ENCODE data around the gene PAK1. TPM values are rescaled to one million over a fixed set of nuclear protein-coding genes. Genes with fewer than 3 reads are reported as not detected.

Gene PAK1
- total and polyA plus RNA-seq, 2 donors (not counting 1 experiment from before 2014, with no cell fraction given), result 11.9 to 23.4 TPM

DNA sequence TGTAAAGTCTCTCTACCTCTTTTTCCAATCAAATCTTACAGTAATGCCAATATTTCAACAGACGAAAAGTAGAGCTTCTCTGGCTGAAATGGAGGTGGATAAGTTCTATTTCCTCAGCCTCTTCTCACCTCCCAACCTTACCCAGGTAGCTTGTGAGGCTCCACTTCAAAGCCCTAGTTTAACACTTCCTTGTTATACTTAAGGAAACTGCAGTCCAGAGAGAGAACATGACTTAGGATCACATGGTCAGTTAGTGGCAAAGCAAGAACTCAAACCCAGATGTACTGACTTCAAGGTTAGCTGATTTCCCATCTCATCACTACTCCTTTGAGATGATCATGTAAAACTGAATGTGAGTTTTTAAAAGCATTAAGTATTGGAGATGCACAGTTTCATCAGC, 32.5 kb downstream of the PAK1 start:
- Histone ChIP-seq H3K36me3 (replicated peaks in 1 of 2; ENCODE audit: control extremely low read depth in 1 of 2, control insufficient read depth in 1 of 2, extremely low read depth in 1 of 2, insufficient read depth in 2 of 2, low read length in 1 of 2) (no peaks in the 10 kb centered on the region), H3K4me1 (ENCODE audit: control insufficient read depth in 2 of 2, insufficient read depth in 2 of 2, low read length in 2 of 2) (peaks cover 3% of the 10 kb centered on the region in 2 donors), H3K4me2 (replicated peaks; ENCODE audit: low read depth, low read length, poor library complexity, severe bottlenecking) (no peak overlapping the region), H3K79me2 (ENCODE audit: control insufficient read depth, insufficient read depth, low read length) (no peaks in the 10 kb centered on the region), H4K20me1 (ENCODE audit: control insufficient read depth, insufficient read depth, low read length, poor library complexity, severe bottlenecking) (no peaks in the 10 kb centered on the region), H3K9me3 (ENCODE audit: control extremely low read depth in 1 of 3, control insufficient read depth in 2 of 3, insufficient read depth in 1 of 3, low read length in 2 of 3) (no peaks in the 10 kb centered on the region), H3K27ac (ENCODE audit: low read length in 2 of 2) (no peak overlapping the region), H3K27me3 (replicated peaks in 1 of 4; ENCODE audit: control extremely low read depth in 1 of 4, control insufficient read depth in 3 of 4, insufficient read depth in 4 of 4, low read length in 3 of 4) (no peaks in the 10 kb centered on the region), H3K4me3 (ENCODE audit: control extremely low read depth in 1 of 5, extremely low read depth in 1 of 5, insufficient read depth in 1 of 5, low read depth in 2 of 5, low read length in 4 of 5) (no peak overlapping the region), H2AFZ (ENCODE audit: insufficient read depth, low read depth, low read length, poor library complexity, severe bottlenecking) (no peak overlapping the region), H3K9ac (ENCODE audit: low read length) (no peak overlapping the region)
- H3K4me3 Mint-ChIP-seq, result no peak overlapping the region
- H3K27ac Mint-ChIP-seq, result no peak overlapping the region
- no peak for ATAC-seq (ENCODE audit: low read depth)
- TF ChIP-seq EZH2 (IDR thresholded peaks at IDR 0.05; ENCODE audit: borderline replicate concordance, insufficient read depth, low read depth, low read length, poor library complexity, severe bottlenecking), result no peak
- TF ChIP-seq CTCF (IDR thresholded peaks at IDR 0.05), result no peak
- peaks cover 5% of the 10 kb centered on the region for H3K27me3 Mint-ChIP-seq
- no peak for DNase-seq
- intact Hi-C loops (cut with micrococcal nuclease), result no loop called here
- ChIA-PET POLR2A (no interaction called here), CTCF (no interaction called here)
- H3K9me3 Mint-ChIP-seq (ENCODE audit: insufficient read depth), result no peaks in the 10 kb centered on the region
- H3K4me1 Mint-ChIP-seq, result peaks cover 9% of the 10 kb centered on the region
- no CpG with 5 or more reads among the region's 1 CpG for WGBS (ENCODE audit: insufficient coverage)

GRCh38 chr11:77440678-77441077, 33.2 kb downstream of the PAK1 start:
- Histone ChIP-seq H3K79me2 (ENCODE audit: control insufficient read depth, insufficient read depth, low read length) (no peaks in the 10 kb centered on the region), H3K4me1 (ENCODE audit: control insufficient read depth in 2 of 2, insufficient read depth in 2 of 2, low read length in 2 of 2) (peaks cover 2 to 3% of the 10 kb centered on the region in 2 donors), H3K36me3 (replicated peaks in 1 of 2; ENCODE audit: control extremely low read depth in 1 of 2, control insufficient read depth in 1 of 2, extremely low read depth in 1 of 2, insufficient read depth in 2 of 2, low read length in 1 of 2) (no peaks in the 10 kb centered on the region), H3K27me3 (replicated peaks in 1 of 4; ENCODE audit: control extremely low read depth in 1 of 4, control insufficient read depth in 3 of 4, insufficient read depth in 4 of 4, low read length in 3 of 4) (no peaks in the 10 kb centered on the region), H3K4me2 (replicated peaks; ENCODE audit: low read depth, low read length, poor library complexity, severe bottlenecking) (no peak overlapping the region), H3K27ac (ENCODE audit: low read length in 2 of 2) (no peak overlapping the region), H3K4me3 (ENCODE audit: control extremely low read depth in 1 of 5, extremely low read depth in 1 of 5, insufficient read depth in 1 of 5, low read depth in 2 of 5, low read length in 4 of 5) (no peak overlapping the region), H4K20me1 (ENCODE audit: control insufficient read depth, insufficient read depth, low read length, poor library complexity, severe bottlenecking) (no peaks in the 10 kb centered on the region), H3K9ac (ENCODE audit: low read length) (no peak overlapping the region), H3K9me3 (ENCODE audit: control extremely low read depth in 1 of 3, control insufficient read depth in 2 of 3, insufficient read depth in 1 of 3, low read length in 2 of 3) (no peaks in the 10 kb centered on the region), H2AFZ (ENCODE audit: insufficient read depth, low read depth, low read length, poor library complexity, severe bottlenecking) (no peak overlapping the region)
- ChIA-PET CTCF (no interaction called here), POLR2A (no interaction called here)
- no peak overlapping the region for H3K4me3 Mint-ChIP-seq
- no peak overlapping the region for H3K27ac Mint-ChIP-seq
- no peak for ATAC-seq (ENCODE audit: low read depth)
- DNase-seq, result no peak
- H3K4me1 Mint-ChIP-seq, result peaks cover 10% of the 10 kb centered on the region
- no peaks in the 10 kb centered on the region for H3K9me3 Mint-ChIP-seq (ENCODE audit: insufficient read depth)
- intact Hi-C loops (cut with micrococcal nuclease), result no loop called here
- H3K27me3 Mint-ChIP-seq, result peaks cover 5% of the 10 kb centered on the region
- no peak for TF ChIP-seq EZH2 (IDR thresholded peaks at IDR 0.05; ENCODE audit: borderline replicate concordance, insufficient read depth, low read depth, low read length, poor library complexity, severe bottlenecking)
- TF ChIP-seq CTCF (IDR thresholded peaks at IDR 0.05), result no peak

All from B cell (primary cell).